Measurements from ENCODE around the gene TBC1D10A.

TBC1D10A gene

DNA sequence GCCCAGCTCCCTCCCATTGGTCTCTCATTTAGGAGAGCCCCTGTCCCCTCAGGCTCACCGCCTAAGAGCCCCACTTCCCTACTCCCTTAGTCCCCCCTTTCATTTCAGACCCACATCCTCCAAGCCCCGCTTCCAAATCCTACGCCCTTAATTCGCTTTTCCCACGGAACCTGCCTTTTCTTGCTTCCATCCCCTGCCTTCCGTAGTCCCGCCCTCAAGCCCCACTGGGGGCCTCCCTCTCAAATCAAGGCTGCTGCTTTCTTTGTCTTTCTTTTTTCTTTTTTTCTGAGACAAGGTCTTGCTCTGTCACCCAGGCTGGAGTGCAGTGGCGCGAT lies 30.5 kb upstream of the TBC1D10A start (continued):
- TF ChIP-seq ZNF791 (tag by site-specific recombination; IDR thresholded peaks at IDR 0.05) (no peak), ZNF121 (tag by site-specific recombination; IDR thresholded peaks at IDR 0.05) (no peak), ATF2 (tag by site-specific recombination; IDR thresholded peaks at IDR 0.05; ENCODE audit: low read depth) (no peak), TSHZ1 (tag by site-specific recombination; IDR thresholded peaks at IDR 0.05; ENCODE audit: borderline replicate concordance) (no peak), ZNF473 (tag by site-specific recombination; IDR thresholded peaks at IDR 0.05) (no peak), ZNF501 (tag by site-specific recombination; IDR thresholded peaks at IDR 0.05) (no peak), ZNF529 (tag by site-specific recombination; IDR thresholded peaks at IDR 0.05; ENCODE audit: insufficient replicate concordance) (no peak), ZNF335 (tag by site-specific recombination; conservative IDR thresholded peaks at IDR 0.05) (peak; percentile 83), ZNF23 (tag by site-specific recombination; IDR thresholded peaks at IDR 0.05; ENCODE audit: borderline replicate concordance) (no peak), ZNF639 (tag by site-specific recombination; IDR thresholded peaks at IDR 0.05) (no peak), ZFP41 (tag by site-specific recombination; IDR thresholded peaks at IDR 0.05; ENCODE audit: borderline replicate concordance) (no peak), ZFP69B (tag by site-specific recombination; IDR thresholded peaks at IDR 0.05) (no peak), ZBTB8A (tag by site-specific recombination; IDR thresholded peaks at IDR 0.05) (0 out of 2 replicates have a peak, but pooled peaks have one; percentile 6), ZNF112 (tag by site-specific recombination; IDR thresholded peaks at IDR 0.05) (no peak), ZNF416 (tag by site-specific recombination; IDR thresholded peaks at IDR 0.05) (no peak), ZNF521 (tag by site-specific recombination; IDR thresholded peaks at IDR 0.05) (no peak), ZNF600 (tag by site-specific recombination; IDR thresholded peaks at IDR 0.05) (peak; percentile 59)
- TF ChIP-seq, protein P1, sequence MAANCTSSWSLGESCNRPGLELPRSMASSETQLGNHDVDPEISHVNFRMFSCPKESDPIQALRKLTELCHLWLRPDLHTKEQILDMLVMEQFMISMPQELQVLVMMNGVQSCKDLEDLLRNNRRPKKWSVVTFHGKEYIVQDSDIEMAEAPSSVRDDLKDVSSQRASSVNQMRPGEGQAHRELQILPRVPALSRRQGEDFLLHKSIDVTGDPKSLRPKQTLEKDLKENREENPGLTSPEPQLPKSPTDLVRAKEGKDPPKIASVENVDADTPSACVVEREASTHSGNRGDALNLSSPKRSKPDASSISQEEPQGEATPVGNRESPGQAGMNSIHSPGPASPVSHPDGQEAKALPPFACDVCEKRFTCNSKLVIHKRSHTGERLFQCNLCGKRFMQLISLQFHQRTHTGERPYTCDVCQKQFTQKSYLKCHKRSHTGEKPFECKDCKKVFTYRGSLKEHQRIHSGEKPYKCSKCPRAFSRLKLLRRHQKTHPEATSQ (tag by site-specific recombination; IDR thresholded peaks at IDR 0.05): no peak
- TF ChIP-seq, protein P2, sequence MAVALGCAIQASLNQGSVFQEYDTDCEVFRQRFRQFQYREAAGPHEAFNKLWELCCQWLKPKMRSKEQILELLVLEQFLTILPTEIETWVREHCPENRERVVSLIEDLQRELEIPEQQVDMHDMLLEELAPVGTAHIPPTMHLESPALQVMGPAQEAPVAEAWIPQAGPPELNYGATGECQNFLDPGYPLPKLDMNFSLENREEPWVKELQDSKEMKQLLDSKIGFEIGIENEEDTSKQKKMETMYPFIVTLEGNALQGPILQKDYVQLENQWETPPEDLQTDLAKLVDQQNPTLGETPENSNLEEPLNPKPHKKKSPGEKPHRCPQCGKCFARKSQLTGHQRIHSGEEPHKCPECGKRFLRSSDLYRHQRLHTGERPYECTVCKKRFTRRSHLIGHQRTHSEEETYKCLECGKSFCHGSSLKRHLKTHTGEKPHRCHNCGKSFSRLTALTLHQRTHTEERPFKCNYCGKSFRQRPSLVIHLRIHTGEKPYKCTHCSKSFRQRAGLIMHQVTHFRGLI (tag by site-specific recombination; IDR thresholded peaks at IDR 0.05): no peak
- TF ChIP-seq, protein P3, sequence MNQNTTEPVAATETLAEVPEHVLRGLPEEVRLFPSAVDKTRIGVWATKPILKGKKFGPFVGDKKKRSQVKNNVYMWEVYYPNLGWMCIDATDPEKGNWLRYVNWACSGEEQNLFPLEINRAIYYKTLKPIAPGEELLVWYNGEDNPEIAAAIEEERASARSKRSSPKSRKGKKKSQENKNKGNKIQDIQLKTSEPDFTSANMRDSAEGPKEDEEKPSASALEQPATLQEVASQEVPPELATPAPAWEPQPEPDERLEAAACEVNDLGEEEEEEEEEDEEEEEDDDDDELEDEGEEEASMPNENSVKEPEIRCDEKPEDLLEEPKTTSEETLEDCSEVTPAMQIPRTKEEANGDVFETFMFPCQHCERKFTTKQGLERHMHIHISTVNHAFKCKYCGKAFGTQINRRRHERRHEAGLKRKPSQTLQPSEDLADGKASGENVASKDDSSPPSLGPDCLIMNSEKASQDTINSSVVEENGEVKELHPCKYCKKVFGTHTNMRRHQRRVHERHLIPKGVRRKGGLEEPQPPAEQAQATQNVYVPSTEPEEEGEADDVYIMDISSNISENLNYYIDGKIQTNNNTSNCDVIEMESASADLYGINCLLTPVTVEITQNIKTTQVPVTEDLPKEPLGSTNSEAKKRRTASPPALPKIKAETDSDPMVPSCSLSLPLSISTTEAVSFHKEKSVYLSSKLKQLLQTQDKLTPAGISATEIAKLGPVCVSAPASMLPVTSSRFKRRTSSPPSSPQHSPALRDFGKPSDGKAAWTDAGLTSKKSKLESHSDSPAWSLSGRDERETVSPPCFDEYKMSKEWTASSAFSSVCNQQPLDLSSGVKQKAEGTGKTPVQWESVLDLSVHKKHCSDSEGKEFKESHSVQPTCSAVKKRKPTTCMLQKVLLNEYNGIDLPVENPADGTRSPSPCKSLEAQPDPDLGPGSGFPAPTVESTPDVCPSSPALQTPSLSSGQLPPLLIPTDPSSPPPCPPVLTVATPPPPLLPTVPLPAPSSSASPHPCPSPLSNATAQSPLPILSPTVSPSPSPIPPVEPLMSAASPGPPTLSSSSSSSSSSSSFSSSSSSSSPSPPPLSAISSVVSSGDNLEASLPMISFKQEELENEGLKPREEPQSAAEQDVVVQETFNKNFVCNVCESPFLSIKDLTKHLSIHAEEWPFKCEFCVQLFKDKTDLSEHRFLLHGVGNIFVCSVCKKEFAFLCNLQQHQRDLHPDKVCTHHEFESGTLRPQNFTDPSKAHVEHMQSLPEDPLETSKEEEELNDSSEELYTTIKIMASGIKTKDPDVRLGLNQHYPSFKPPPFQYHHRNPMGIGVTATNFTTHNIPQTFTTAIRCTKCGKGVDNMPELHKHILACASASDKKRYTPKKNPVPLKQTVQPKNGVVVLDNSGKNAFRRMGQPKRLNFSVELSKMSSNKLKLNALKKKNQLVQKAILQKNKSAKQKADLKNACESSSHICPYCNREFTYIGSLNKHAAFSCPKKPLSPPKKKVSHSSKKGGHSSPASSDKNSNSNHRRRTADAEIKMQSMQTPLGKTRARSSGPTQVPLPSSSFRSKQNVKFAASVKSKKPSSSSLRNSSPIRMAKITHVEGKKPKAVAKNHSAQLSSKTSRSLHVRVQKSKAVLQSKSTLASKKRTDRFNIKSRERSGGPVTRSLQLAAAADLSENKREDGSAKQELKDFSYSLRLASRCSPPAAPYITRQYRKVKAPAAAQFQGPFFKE (tag by site-specific recombination; IDR thresholded peaks at IDR 0.05; ENCODE audit: borderline replicate concordance): no peak
- TF ChIP-seq, protein P4, sequence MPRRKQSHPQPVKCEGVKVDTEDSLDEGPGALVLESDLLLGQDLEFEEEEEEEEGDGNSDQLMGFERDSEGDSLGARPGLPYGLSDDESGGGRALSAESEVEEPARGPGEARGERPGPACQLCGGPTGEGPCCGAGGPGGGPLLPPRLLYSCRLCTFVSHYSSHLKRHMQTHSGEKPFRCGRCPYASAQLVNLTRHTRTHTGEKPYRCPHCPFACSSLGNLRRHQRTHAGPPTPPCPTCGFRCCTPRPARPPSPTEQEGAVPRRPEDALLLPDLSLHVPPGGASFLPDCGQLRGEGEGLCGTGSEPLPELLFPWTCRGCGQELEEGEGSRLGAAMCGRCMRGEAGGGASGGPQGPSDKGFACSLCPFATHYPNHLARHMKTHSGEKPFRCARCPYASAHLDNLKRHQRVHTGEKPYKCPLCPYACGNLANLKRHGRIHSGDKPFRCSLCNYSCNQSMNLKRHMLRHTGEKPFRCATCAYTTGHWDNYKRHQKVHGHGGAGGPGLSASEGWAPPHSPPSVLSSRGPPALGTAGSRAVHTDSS (tag by site-specific recombination; IDR thresholded peaks at IDR 0.05): no peak
- TF ChIP-seq, protein P5, sequence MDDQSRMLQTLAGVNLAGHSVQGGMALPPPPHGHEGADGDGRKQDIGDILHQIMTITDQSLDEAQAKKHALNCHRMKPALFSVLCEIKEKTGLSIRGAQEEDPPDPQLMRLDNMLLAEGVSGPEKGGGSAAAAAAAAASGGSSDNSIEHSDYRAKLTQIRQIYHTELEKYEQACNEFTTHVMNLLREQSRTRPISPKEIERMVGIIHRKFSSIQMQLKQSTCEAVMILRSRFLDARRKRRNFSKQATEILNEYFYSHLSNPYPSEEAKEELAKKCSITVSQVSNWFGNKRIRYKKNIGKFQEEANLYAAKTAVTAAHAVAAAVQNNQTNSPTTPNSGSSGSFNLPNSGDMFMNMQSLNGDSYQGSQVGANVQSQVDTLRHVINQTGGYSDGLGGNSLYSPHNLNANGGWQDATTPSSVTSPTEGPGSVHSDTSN (CRISPR knock-in tag; IDR thresholded peaks at IDR 0.05): no peak
